OCI-LY3 (cell line): Measurements from ENCODE around the gene SVBP.

Source experiments
- EZH2phosphoT487 ChIP-seq: fragments of 200-600 bp; shearing (Covaris generic); IDR thresholded peaks from 2 replicates; pipeline ENCODE4 v1.6.1; 2018; ENCODE audit warnings: antibody characterized with exemption, mixed run types, low read depth
- TF ChIP-seq, protein P1 (sequence below): fragments of 200-600, 300-600 bp; sonication (generic); IDR thresholded peaks from 2 replicates; pipeline ENCODE4 v1.5.1; 2014; ENCODE audit warnings: antibody characterized with exemption, low read length, low read depth

DNA sequence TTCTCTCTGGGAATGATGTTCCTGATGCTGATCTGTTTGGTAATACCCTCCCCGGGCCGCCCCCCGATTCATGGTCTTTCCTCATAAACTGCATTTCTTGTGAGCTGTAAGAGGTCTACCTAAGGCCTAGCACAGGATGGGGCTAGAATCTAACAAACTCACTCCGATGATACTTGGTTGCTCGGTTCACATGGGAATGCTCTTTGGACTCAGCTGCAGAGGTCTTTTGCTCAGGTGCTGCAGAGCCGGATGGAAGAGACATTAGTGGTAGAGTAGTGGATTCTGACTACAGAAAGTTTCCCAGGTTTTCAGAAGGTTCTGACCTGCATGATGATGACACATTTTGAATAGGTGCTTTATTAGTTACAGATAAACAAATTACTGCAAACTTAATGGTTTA lies 40.7 kb downstream of the SVBP start:
- TF ChIP-seq, protein P1, sequence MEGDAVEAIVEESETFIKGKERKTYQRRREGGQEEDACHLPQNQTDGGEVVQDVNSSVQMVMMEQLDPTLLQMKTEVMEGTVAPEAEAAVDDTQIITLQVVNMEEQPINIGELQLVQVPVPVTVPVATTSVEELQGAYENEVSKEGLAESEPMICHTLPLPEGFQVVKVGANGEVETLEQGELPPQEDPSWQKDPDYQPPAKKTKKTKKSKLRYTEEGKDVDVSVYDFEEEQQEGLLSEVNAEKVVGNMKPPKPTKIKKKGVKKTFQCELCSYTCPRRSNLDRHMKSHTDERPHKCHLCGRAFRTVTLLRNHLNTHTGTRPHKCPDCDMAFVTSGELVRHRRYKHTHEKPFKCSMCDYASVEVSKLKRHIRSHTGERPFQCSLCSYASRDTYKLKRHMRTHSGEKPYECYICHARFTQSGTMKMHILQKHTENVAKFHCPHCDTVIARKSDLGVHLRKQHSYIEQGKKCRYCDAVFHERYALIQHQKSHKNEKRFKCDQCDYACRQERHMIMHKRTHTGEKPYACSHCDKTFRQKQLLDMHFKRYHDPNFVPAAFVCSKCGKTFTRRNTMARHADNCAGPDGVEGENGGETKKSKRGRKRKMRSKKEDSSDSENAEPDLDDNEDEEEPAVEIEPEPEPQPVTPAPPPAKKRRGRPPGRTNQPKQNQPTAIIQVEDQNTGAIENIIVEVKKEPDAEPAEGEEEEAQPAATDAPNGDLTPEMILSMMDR: no peak
- TF ChIP-seq EZH2phosphoT487: no peak
